Measurements from ENCODE around the gene C9orf152. TPM values are rescaled to one million over a fixed set of nuclear protein-coding genes. Genes with fewer than 3 reads are reported as not detected.

C9orf152 gene
- total and polyA plus RNA-seq, 2 experiments from 2014 or later, result not detected

- Mint-ChIP-seq H3K4me1 (0 out of 3 replicates have a peak, but pooled peaks cover 3% of the 10 kb centered on the region), H3K27me3 (ENCODE audit: insufficient read depth, low read depth, poor library complexity) (peaks cover 5% of the 10 kb centered on the region), H3K36me3 (ENCODE audit: low read depth) (no peaks in the 10 kb centered on the region), H3K4me3 (no peak overlapping the region), H3K27ac (no peak overlapping the region), H3K9me3 (no peaks in the 10 kb centered on the region)
- no peaks in the 10 kb centered on the region for H3K79me2 ChIP-seq (replicated peaks; ENCODE audit: insufficient read depth)
- TF ChIP-seq EZH2 (IDR thresholded peaks at IDR 0.05; ENCODE audit: low read depth, unreplicated experiment) (no peak), POLR2AphosphoS5 (IDR thresholded peaks at IDR 0.05; ENCODE audit: low read depth) (no peak), STAT1 (IDR thresholded peaks at IDR 0.05; ENCODE audit: unreplicated experiment) (no peak), ETS1 (IDR thresholded peaks at IDR 0.05) (no peak)
- TF ChIP-seq, protein P1, sequence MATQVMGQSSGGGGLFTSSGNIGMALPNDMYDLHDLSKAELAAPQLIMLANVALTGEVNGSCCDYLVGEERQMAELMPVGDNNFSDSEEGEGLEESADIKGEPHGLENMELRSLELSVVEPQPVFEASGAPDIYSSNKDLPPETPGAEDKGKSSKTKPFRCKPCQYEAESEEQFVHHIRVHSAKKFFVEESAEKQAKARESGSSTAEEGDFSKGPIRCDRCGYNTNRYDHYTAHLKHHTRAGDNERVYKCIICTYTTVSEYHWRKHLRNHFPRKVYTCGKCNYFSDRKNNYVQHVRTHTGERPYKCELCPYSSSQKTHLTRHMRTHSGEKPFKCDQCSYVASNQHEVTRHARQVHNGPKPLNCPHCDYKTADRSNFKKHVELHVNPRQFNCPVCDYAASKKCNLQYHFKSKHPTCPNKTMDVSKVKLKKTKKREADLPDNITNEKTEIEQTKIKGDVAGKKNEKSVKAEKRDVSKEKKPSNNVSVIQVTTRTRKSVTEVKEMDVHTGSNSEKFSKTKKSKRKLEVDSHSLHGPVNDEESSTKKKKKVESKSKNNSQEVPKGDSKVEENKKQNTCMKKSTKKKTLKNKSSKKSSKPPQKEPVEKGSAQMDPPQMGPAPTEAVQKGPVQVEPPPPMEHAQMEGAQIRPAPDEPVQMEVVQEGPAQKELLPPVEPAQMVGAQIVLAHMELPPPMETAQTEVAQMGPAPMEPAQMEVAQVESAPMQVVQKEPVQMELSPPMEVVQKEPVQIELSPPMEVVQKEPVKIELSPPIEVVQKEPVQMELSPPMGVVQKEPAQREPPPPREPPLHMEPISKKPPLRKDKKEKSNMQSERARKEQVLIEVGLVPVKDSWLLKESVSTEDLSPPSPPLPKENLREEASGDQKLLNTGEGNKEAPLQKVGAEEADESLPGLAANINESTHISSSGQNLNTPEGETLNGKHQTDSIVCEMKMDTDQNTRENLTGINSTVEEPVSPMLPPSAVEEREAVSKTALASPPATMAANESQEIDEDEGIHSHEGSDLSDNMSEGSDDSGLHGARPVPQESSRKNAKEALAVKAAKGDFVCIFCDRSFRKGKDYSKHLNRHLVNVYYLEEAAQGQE (IDR thresholded peaks at IDR 0.05; ENCODE audit: unreplicated experiment), result no peak
- no peak overlapping the region for H3K4me2 ChIP-seq
- no peaks in the 10 kb centered on the region for H3K27me3 ChIP-seq (ENCODE audit: insufficient read depth)
- 0 out of 2 replicates have a peak, but pooled peaks cover 4% of the 10 kb centered on the region for H3K9me2 ChIP-seq (ENCODE audit: insufficient read depth)
- H3K27ac ChIP-seq (ENCODE audit: low read depth), result no peak overlapping the region
- H3K4me1 ChIP-seq (ENCODE audit: insufficient read depth), result no peaks in the 10 kb centered on the region
- H4K20me1 ChIP-seq (replicated peaks; ENCODE audit: insufficient read depth), result no peaks in the 10 kb centered on the region
- DNase-seq (ENCODE audit: low spot score) (no peak), ATAC-seq (no peak)
- no peaks in the 10 kb centered on the region for H3F3A ChIP-seq (replicated peaks; ENCODE audit: low read depth)
- H3K4me3 ChIP-seq, result no peak overlapping the region
- no peak overlapping the region for H2AFZ ChIP-seq
- no peaks in the 10 kb centered on the region for H3K36me3 ChIP-seq (ENCODE audit: insufficient read depth)
Observed at GRCh38 chr9:110191615-110192014, 16.3 kb downstream of the C9orf152 start.

- peaks cover 3% of the 10 kb centered on the region; the same call in 1 of the 2 replicates for H3K4me1 ChIP-seq (ENCODE audit: insufficient read depth)
- H3K4me2 ChIP-seq, result no peak overlapping the region
- no peaks in the 10 kb centered on the region for H3K36me3 ChIP-seq (ENCODE audit: insufficient read depth)
- H3K36me3 Mint-ChIP-seq (ENCODE audit: low read depth), result no peaks in the 10 kb centered on the region
- no peaks in the 10 kb centered on the region for H3K9me3 Mint-ChIP-seq
- H3K4me3 ChIP-seq, result no peak overlapping the region
- H3K27me3 ChIP-seq (ENCODE audit: insufficient read depth), result no peaks in the 10 kb centered on the region
- H3K27ac ChIP-seq (ENCODE audit: low read depth), result no peak overlapping the region
- DNase-seq (ENCODE audit: low spot score) (no peak), ATAC-seq (no peak)
- TF ChIP-seq ZNF114 (CRISPR knock-in tag; IDR thresholded peaks at IDR 0.05), result no peak
- no peaks in the 10 kb centered on the region for H3K79me2 ChIP-seq (replicated peaks; ENCODE audit: insufficient read depth)
- peaks cover 10% of the 10 kb centered on the region; the same call in 2 of the 3 replicates for H3K4me1 Mint-ChIP-seq
- H2AFZ ChIP-seq, result no peak overlapping the region
- peaks cover 6% of the 10 kb centered on the region for H3K27me3 Mint-ChIP-seq (ENCODE audit: insufficient read depth, low read depth, poor library complexity)
- H3K4me3 Mint-ChIP-seq, result no peak overlapping the region
- no peak overlapping the region for H3K27ac Mint-ChIP-seq
- H3K9me2 ChIP-seq (ENCODE audit: insufficient read depth), result 0 out of 2 replicates have a peak, but pooled peaks cover 4% of the 10 kb centered on the region
- no peaks in the 10 kb centered on the region for H4K20me1 ChIP-seq (replicated peaks; ENCODE audit: insufficient read depth)
- no peaks in the 10 kb centered on the region for H3F3A ChIP-seq (replicated peaks; ENCODE audit: low read depth)
Observed at GRCh38 chr9:110189559-110190320, 18.2 kb downstream of the C9orf152 start.
